ENCODE data around the gene BRINP2.

The BRINP2 gene

GRCh38 chr1:177165069-177165439, 5.7 kb upstream of the BRINP2 start:
- TF ChIP-seq CTCF (conservative IDR thresholded peaks at IDR 0.05; ENCODE audit: low read length): no peak
- DNase-seq (ENCODE audit: low read depth): no peak
- no peak overlapping the region for H3K4me3 ChIP-seq (ENCODE audit: low read length)

DNA sequence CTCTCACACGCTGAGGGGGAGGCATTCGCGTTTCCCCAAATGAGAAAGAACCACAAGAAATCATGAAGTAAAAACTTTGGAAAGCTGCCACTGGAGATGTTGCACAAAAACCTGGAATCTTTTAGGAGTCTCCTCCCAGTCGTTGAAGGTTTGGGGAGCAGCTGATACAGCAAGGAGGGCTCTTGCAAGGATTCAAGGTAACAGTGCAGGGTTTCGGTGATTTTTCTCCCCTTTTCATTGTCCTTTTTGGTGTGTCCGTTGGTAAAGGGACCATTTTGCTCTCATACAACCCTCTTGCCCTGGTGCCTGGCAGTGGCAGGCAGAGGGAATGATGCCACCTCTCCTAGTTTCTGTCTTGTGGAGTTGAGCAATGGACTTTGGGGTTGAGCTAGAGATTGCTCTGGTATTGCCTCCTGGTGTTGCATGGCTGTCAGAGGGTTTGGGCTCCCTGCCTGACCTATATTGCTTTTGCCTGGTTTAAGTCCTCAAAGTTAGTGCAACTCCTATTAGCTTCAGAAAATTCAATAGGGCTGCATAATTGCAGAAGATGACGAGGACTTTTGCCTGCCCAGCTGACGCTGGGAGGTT, 872 bp downstream of the BRINP2 start:
- DNase-seq (ENCODE audit: low read depth): peak; percentile 45
- TF ChIP-seq CTCF (conservative IDR thresholded peaks at IDR 0.05; ENCODE audit: low read length): 0 out of 2 replicates have a peak, but pooled peaks have one; percentile 4
- H3K4me3 ChIP-seq (ENCODE audit: low read length): peak overlapping the region; percentile 29

- H3K4me3 ChIP-seq (ENCODE audit: low read length): no peak overlapping the region
- TF ChIP-seq CTCF (conservative IDR thresholded peaks at IDR 0.05; ENCODE audit: low read length): no peak
- DNase-seq (ENCODE audit: low read depth): no peak
These were observed 1.5 kb downstream of the BRINP2 start for GRCh38 chr1:177172272-177172671.

DNA sequence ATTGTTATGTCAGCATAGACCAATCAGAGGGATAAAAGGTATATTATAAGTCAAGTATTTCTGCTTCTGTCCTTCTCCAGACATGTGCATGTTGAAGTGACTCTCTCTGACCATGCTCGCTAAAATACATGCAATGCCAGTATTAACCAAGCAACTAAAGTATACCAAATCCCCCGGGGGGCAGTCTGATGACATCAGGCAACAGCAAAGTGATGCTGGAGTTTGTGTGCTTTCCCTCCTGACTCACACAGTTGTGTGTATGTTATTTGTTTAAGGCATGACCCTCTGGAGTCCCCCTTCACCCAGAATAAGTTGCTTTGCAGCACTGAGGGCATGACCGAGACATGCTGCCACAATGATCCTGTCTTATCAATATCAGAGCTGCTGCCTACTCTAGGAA, 2.1 kb downstream of the BRINP2 start:
- TF ChIP-seq CTCF (conservative IDR thresholded peaks at IDR 0.05; ENCODE audit: low read length): no peak
- no peak for DNase-seq (ENCODE audit: low read depth)
- H3K4me3 ChIP-seq (ENCODE audit: low read length): no peak overlapping the region

DNA sequence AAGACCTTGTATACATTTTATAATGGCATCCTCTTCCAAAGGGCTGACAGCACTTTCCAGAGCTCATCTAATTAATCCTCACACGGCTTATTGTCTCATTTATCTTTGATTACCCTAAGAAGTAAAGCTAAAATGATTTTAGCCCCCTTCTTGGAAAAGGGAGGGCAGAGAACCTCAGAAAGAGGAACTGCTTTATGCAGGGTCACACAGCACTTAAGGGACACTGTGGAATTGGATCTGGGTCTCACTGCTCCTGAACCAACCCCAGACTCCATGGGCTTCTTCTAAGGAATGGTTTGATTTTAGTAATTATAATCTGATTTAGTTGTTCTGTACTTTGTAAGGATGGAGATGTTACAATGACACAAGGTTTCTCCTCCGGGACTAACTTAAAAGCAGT, 3.2 kb downstream of the BRINP2 start:
- no peak for TF ChIP-seq CTCF (conservative IDR thresholded peaks at IDR 0.05; ENCODE audit: low read length)
- no peak overlapping the region for H3K4me3 ChIP-seq (ENCODE audit: low read length)
- no peak for DNase-seq (ENCODE audit: low read depth)

DNA sequence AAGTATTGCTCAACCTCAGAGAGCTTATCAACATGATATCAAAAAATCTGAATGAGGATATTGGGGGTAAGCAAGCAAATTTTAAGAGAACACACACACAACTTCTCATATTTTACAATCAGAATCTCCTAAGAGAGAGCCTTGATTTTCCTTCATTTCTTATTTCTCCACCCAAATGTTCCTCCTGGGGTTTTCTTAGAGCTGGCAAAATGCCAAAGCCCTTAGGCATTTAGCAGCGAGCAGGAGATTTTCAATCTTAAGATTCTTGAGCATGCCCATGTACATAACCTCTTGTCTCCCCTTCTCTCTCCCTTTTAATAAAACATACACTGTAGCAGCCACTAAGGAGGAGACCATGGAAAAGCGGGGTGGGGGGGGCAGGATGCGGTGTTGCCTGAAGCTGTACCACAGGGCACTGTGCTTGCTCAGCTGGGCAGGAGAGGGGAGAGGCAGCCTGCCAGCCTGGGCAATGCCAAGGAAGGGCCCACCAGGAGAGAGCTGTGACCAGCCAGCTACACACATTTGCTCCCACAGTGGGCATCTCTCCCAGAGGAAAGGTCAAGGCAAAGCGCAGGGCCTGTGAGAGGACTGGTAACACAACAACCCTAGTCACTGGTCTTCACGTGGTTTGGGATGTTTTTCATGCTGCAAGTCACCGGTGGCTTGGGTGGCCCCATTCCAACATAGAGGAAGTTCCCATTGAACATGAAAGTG, 4.3 kb downstream of the BRINP2 start:
- no peak for DNase-seq (ENCODE audit: low read depth)
- H3K4me3 ChIP-seq (ENCODE audit: low read length): no peak overlapping the region
- no peak for TF ChIP-seq CTCF (conservative IDR thresholded peaks at IDR 0.05; ENCODE audit: low read length)

DNA sequence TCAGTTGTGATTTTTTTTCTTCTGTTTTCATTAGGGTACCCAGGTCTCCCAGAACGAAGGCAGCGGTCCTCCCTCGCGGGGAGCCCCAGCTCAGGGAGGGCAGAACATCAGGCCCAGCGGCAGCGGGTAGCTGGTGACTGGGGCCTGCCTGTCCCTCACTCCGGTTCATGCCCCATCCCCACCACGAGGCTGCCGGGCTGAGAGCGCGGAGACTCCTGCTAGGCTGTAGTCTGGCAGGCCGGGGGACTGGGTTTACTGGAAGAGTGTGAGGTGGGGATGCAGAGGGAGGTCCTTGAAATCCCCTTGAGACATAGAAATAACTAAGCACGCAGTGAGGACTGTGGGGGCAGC, 10.5 kb downstream of the BRINP2 start:
- DNase-seq (ENCODE audit: low read depth): no peak
- TF ChIP-seq CTCF (conservative IDR thresholded peaks at IDR 0.05; ENCODE audit: low read length): no peak
- H3K4me3 ChIP-seq (ENCODE audit: low read length): peak overlapping the region; percentile 16; the same call in 1 of the 2 replicates
